22Rv1 (cell line): ENCODE data around the gene IGF1R.

Source experiments
- ZFX ChIP-seq: fragments of 450-650 bp; IDR thresholded peaks from 2 replicates; pipeline ENCODE4 v1.6.1; 2017; ENCODE audit warnings: antibody characterized with exemption, borderline replicate concordance
- TF ChIP-seq, protein P1 (sequence below): fragments of 450-650 bp; IDR thresholded peaks from 2 replicates; pipeline ENCODE4 v1.5.1; 2017; ENCODE audit warnings: mild to moderate bottlenecking

DNA sequence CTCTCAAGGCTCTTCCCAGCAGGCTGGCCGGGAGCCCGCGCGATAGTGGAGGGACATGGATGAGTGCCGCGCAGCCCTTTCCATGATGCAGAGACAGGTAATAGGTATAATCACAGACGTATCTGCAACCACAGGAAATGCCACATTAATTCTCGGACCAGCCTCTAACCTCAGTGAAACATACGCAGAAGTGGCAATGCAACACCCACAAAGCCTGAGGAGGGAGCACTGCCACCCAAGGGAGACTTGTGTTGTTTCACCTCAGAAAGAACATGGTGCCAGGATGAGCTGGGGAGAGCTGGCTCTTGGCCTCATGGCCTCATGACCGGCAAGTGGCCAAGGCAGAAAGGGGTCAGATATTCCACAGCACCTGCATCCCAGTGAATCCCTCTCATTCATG, 320.2 kb downstream of the IGF1R start:
- TF ChIP-seq, protein P1, sequence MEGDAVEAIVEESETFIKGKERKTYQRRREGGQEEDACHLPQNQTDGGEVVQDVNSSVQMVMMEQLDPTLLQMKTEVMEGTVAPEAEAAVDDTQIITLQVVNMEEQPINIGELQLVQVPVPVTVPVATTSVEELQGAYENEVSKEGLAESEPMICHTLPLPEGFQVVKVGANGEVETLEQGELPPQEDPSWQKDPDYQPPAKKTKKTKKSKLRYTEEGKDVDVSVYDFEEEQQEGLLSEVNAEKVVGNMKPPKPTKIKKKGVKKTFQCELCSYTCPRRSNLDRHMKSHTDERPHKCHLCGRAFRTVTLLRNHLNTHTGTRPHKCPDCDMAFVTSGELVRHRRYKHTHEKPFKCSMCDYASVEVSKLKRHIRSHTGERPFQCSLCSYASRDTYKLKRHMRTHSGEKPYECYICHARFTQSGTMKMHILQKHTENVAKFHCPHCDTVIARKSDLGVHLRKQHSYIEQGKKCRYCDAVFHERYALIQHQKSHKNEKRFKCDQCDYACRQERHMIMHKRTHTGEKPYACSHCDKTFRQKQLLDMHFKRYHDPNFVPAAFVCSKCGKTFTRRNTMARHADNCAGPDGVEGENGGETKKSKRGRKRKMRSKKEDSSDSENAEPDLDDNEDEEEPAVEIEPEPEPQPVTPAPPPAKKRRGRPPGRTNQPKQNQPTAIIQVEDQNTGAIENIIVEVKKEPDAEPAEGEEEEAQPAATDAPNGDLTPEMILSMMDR = no peak
- no peak for TF ChIP-seq ZFX
